CD4-positive, alpha-beta T cell treated with Interferon alpha-2 for 1 hour (primary cell): ENCODE results near the gene UBE2H.
"Not testable (repeated sequence)": the region's sequence is repeated elsewhere in the genome, so short reads cannot be mapped to it uniquely, and the experiment has no call there.

Experiments used
- DNase-seq, 2 donors: peaks; one replicate each; pipeline ENCODE4 v3.0.0-alpha.2; 2020 to 2022

Gene UBE2H

GRCh38 chr7:129866251-129866650 is 86.5 kb downstream of the UBE2H start:
- DNase-seq: peak in 1 of 2 donors; percentile 11

DNA sequence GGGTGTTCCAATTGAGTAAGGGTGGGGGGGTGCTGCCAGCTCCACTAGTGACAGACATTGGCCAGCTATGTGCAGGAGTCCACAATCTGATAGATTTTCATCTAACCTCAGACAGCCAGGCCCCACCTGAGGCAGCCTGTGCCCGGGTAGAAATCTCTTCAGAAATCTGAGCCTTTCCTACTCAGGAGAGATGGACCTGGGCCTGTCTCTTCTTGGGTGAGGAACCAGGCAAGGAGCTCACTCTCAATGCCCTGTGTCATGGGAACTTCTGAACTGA is 86.9 kb downstream of the UBE2H start:
- no peak for DNase-seq

- DNase-seq: no peak
These were observed 87.5 kb downstream of the UBE2H start for GRCh38 chr7:129865093-129865924.

- not testable (repeated sequence) for DNase-seq
These were observed 88.1 kb downstream of the UBE2H start for GRCh38 chr7:129864676-129865075.

- no peak for DNase-seq
These were observed 88.7 kb downstream of the UBE2H start for GRCh38 chr7:129864042-129864441.

DNA sequence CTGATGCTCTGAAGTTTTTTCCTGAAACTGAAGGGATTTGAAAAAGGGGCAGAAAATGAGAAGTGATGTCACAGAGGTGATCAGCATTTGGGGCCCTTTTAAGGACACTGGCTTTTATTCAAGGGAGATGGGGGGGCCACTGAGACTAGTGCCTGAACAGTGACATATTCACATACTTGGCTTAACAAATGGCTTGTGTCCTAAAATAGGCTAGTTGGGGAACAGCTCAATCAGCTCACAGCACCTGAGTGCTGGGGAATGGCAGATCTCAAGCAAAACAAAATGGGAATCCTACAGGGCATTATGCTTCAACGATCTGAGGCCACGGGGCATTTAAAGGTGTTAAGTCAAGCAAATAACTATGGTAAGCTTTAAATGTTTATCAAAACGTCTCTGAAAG is 90.1 kb downstream of the UBE2H start:
- no peak for DNase-seq

- DNase-seq: not testable (repeated sequence)
These were observed 92.0 kb downstream of the UBE2H start for GRCh38 chr7:129860784-129861183.

DNA sequence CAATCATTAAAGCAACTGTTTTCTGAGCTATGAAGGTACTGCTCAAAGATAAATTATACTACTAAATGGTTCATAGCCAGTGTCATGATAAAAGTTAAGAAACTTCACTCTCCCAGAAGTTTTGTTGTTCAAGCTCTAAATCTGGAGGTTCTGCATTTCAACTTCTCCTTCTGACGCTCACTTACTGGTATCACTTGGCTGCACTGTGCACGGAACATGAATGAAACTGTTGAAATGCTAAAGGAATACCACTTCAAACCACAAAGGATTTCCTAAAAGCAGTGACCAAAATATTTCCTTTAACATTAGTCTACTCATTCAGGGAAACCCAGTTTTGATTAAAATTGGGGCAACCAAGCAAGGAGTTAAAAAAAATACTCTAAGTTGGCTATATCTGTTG is 93.6 kb downstream of the UBE2H start:
- DNase-seq: peak; percentile 6 to 11

GRCh38 chr7:129858490-129858889 is 94.3 kb downstream of the UBE2H start:
- no peak for DNase-seq

GRCh38 chr7:129857313-129857712 is 95.4 kb downstream of the UBE2H start:
- DNase-seq: no peak

DNA sequence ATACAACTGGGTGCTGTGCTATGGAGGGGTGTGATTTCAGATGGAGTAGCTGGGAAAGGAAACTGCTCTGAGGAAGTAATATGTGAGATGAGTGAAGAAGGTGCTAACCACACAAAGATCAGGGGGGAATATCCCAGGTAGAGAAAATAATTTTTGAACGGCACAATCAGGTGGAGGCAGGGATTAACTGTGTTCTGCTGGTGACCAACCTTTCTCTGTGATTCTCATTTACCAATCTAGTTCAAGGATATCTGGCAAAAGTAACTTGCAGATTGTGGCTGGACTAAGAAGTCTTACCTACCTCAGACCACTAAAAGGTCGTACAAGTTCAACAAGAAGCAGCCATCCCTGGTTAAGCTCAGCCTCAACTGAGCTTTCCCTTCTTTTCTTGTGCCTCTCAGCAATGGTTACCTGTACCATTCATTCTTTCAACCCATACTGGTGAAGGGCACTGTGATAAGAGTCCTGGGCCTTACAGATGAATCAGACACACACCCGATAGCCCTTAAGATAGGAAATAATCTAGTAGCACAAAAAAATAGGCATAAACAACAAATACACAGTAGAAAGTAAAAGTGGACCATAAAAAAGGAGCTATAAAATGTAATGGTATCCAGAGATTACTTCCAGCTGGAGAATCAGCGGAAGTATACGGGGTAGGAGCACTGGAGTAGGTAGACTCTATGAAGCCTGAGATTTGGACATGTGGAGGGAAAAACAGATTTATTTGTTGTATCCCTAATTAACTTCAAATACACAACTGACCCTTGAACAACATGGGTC is 96.6 kb downstream of the UBE2H start:
- no peak for DNase-seq

- no peak for DNase-seq
These were observed 97.5 kb downstream of the UBE2H start for GRCh38 chr7:129855234-129855673.

GRCh38 chr7:129854401-129854800 is 98.4 kb downstream of the UBE2H start:
- no peak for DNase-seq

DNA sequence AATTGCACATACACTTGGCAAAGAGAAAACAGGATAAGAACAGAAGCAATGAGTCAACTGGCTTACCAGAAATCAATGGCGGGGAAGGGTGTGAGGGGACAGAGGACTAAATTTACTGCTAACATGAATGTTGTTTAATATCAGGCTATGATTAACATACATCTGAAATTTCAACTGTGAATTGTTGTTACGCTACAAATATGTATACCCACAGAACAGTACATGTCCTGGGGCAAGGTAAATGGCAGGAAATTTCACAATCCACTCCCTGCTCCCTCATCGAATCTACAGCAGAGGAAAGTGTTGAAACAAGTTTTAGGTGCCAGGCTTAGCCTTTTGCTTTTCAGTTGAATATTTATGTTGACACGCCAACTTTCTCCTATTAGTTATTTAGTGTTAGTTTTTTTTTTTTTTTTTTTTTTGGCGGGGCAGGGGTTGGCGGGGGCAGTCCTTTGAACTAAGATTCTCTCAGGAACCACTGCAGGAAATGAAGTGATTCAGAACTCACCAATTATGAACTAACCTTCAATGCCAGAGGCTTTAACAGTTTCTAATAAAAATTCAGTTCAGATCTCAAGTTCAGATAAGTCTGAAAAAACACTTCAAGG is 99.0 kb downstream of the UBE2H start:
- DNase-seq: no peak

GRCh38 chr7:129851809-129852208 is 101.0 kb downstream of the UBE2H start:
- no peak for DNase-seq

GRCh38 chr7:129851174-129851573 is 101.6 kb downstream of the UBE2H start:
- DNase-seq: no peak

GRCh38 chr7:129848436-129848835 is 104.3 kb downstream of the UBE2H start:
- no peak for DNase-seq

DNA sequence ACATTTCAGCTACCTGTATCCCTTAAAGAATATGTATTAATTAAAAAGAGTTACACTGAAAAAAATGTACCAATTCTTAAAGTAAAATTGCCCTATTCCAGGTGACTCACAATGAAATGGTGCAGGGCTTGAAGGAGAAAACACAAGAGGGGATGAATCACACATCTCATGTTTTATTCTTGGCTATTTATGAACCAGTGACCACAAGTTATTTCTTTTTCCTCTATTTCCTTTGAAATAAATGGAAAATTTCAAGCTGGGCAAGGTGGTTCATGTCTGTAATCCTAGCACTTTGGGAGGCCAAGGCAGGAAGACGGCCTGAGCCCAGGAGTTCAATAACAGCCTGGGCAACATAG is 106.8 kb downstream of the UBE2H start:
- no peak for DNase-seq

GRCh38 chr7:129845178-129845971 is 107.4 kb downstream of the UBE2H start:
- no peak for DNase-seq

GRCh38 chr7:129843978-129844840 is 108.6 kb downstream of the UBE2H start:
- DNase-seq: no peak

DNA sequence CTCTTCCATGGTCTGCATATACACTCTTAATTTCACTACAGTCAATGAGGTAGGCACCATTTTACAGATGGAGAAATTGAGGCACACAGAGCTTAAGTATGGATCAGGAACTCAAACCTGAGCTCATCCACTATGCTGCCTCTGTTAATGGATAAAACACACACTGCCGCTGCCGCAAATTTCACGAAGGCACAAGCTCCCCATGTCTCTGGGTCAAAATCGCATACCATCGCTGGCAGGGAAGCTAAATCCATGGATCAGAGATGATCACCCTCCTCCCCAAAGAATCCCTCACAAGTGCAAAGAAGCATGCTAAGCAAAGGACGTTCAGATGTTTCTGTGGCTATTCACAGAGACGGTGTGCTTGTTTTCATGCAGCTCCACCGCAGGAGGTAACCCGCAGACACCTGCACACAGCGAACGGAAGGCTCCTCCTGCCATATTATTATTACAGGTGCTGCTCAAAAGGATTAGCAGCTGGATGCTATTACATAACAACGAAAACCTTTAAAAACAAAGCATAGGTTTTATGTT is 109.3 kb downstream of the UBE2H start:
- no peak for DNase-seq

GRCh38 chr7:129841465-129841864 is 111.3 kb downstream of the UBE2H start:
- no peak for DNase-seq
